NCI-H1694 (cell line): Measurements from ENCODE around the gene VAV2.

Experiments used
- DNase-seq: peaks from one replicate; lab custom pipeline; 2025; lab: John Stamatoyannopoulos, UW

VAV2 gene

GRCh38 chr9:134028076-134028475 lies 36.0 kb upstream of the VAV2 start:
- no peak for DNase-seq

GRCh38 chr9:134027561-134027960 lies 35.4 kb upstream of the VAV2 start:
- DNase-seq = no peak

- DNase-seq = no peak
Observed at GRCh38 chr9:134026981-134027380, 34.9 kb upstream of the VAV2 start.

- DNase-seq = no peak
Observed at GRCh38 chr9:134026581-134026980, 34.5 kb upstream of the VAV2 start.

- DNase-seq = no peak
Observed at GRCh38 chr9:134025606-134026541, 33.8 kb upstream of the VAV2 start.

- DNase-seq = peak; percentile 97
Observed at GRCh38 chr9:134024828-134025605, 32.9 kb upstream of the VAV2 start, which contains the start of gene BRD3OS. TSS of gene BRD3OS (plus strand) at chr9:134025481. CDS start at chr9:134026748, 1,267 bp downstream.

- DNase-seq = no peak
Observed at GRCh38 chr9:134024214-134024792, 32.2 kb upstream of the VAV2 start.

GRCh38 chr9:134014946-134015345 lies 22.8 kb upstream of the VAV2 start:
- DNase-seq = no peak

GRCh38 chr9:134011401-134011800 lies 19.3 kb upstream of the VAV2 start:
- DNase-seq = no peak

- no peak for DNase-seq
Observed at GRCh38 chr9:134010310-134011173, 18.4 kb upstream of the VAV2 start.

GRCh38 chr9:134007571-134007970 lies 15.4 kb upstream of the VAV2 start:
- DNase-seq = no peak

- no peak for DNase-seq
Observed at GRCh38 chr9:134007150-134007549, 15.0 kb upstream of the VAV2 start.

- no peak for DNase-seq
Observed at GRCh38 chr9:134005381-134005780, 13.3 kb upstream of the VAV2 start.

- DNase-seq = no peak
Observed at GRCh38 chr9:134004881-134005280, 12.8 kb upstream of the VAV2 start.

GRCh38 chr9:134004131-134004873 lies 12.2 kb upstream of the VAV2 start:
- DNase-seq = no peak

GRCh38 chr9:134003237-134003636 lies 11.1 kb upstream of the VAV2 start:
- no peak for DNase-seq

GRCh38 chr9:134002796-134003195 lies 10.7 kb upstream of the VAV2 start:
- no peak for DNase-seq

- no peak for DNase-seq
Observed at GRCh38 chr9:133999851-134000265, 7.7 kb upstream of the VAV2 start.

- peak; percentile 36 for DNase-seq
Observed at GRCh38 chr9:133998915-133999595, 6.9 kb upstream of the VAV2 start.

- DNase-seq = no peak
Observed at GRCh38 chr9:133997584-133997983, 5.5 kb upstream of the VAV2 start.
